K562 treated with DMSO at 1 percent for 24 hours (cell line): ENCODE measurements around the gene CDR2L. TPM values are rescaled to one million over a fixed set of nuclear protein-coding genes. Genes with fewer than 3 reads are reported as not detected.

Experiments
- total RNA-seq: library from RNA; unstranded; fragments of 300-600 nt; gene quantifications from 2 replicates; pipeline ENCODE4 v1.2.3, GENCODE V29; 2022; ENCODE audit warnings: low read depth; ENCODE audit not compliant: insufficient read depth

The CDR2L gene
- 17.4 and 19.2 TPM in 2 replicates for total RNA-seq

DNA sequence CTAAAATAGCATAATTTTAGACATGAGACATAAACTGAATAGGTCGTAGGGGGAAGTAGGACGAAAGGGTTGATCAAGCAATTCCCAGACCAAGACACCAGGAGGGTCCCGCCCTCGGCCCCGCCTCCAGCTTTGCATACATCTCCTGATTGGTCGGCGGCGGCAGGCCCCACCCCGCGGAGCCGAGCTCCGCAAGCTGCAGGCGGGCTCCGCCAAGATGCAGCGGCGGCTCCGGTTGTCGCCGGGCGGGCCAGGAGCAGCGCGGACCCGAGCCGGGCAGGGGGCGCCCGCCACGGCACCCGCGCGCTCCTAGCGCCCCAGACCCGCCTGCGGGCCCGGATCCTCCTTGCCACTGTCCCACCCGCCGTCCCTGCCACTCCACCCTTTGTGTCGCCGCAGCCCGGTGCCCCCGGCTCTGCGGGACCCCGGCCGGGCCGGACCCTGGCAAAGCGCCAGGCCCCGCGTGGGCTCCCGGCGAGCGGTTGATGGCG, at the start of gene CDR2L:
Gene CDR2L, plus strand, starts transcription at position 215 of the 491 bp plus-strand sequence. CDS start 412 bp downstream, outside the sequence.

DNA sequence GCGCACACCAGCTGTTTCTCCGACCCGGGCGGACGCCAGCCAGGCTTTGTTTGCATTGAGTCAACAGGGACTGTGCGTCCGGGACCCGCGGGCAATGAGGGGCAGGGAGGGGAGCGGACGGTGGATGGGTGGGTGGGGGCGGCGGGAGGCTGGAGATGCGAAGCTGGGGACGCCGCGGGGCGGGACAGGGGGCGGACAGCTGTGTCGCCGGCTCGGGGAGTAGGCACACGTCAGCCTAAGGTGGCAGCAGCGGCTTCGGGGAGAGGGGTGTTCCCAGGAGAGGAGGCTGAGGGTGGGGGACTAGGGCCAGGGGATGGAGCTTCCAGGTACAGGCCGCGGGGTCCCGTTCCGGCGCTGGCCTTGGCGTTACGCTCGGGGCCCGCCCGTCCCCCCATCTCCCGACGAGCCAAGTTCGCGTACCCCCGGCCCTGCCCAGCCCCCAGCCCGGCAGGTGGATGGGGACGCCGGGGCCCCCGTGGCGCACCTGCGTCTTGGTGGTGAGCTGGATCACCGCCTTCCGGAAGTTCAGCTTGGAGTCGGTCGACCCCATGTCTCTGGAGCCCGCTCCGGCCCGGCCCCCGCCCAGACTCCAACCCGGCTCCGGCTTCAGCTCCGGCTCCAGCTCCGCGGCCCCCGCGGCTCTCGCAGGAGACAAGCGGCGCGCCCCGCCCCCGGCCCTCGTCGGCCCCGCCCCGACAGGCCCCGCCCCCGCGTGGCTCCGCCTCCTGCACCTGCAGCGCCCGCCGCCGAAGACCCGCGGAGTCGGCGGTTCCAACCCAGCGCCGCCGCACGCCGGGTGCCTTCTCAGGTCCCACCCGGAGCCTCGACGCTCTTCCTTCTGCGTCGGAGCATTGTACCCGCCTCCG, 15.1 kb upstream of the CDR2L start, which contains the start of gene HID1:
Gene HID1, minus strand, starts transcription at position 653 of the 866 bp plus-strand sequence. Its CDS starts 103 bp downstream, at position 550.

DNA sequence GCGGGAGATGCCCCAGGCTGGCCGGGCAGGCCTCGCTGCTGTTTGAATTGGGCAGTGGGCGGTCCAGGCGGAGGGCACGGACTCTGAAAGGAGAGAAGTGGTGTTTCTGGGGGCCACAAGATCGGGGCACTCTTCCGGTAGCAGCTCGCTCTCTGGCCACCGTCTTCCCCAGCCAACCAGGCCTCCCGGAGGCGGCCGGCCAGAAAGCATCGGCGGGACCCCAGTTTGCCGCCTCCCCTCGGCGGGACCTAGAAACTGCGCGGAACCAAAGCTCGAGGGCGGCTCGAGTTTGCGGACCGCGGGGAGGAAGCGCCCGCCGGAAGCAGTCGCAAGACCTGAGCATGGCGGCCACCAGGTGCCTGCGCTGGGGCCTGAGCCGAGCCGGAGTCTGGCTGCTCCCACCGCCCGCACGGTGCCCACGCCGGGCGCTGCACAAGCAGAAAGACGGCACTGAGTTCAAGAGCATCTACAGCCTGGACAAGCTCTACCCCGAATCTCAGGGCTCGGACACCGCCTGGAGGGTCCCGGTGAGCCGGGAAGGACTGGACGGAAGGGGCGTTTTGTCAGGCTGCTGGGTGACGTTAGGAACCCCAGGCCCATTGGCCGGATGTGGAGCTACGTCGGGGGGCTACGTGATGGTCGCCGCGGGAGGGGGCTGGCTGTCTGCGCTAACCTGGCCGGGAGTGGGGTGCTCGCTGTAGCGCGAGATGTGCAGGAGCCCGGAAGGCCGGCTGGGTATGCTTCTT, 25.1 kb downstream of the CDR2L start, which contains the start of gene MRPL58:
Gene MRPL58, plus strand, starts transcription at position 325 of the 746 bp plus-strand sequence. Its CDS starts 17 bp downstream, at position 342.

DNA sequence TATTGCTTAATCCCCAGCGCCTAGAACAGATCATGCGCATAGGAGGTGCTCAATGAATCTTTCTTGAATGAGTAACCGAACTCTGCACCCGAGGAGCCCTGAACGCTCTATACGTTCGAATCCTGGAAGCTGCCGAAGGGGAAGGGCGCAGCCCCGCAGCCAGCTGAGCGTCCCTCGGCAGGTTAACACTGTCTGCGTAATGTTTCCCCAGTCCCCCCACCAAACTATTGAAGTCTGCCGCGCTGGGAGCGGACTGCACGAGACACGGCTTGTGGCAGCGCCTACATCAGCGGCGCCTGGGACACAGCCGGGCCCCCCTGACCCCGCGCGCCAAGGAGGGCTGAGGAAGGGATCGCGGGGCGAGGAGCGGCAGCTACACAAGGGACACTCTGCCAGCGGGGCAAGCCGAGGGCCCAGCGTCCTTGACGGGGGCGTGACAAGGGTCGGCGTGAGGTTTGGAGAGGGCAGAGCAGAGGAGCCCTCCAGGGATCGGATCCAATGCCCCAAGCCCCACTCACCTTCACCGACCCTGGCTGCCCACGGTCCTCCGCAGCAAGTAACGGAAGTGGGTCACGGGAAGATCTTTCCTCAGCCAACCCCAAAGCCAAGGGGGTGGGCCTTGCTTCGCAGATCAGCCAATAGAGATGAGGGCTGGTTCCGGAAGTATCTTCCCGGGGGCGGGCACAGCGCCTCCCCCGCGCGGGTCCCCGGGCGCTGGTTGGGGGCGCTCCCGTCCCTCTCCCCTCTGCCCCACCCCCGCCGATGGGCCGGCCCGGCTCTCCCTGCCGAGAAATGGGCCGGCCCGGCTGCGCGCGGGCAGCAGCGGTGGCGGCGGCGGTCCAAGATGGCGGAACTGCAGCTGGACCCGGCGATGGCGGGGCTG, 59.2 kb downstream of the CDR2L start, which contains the start of the genes ATP5PD and KCTD2:
Gene ATP5PD, minus strand, starts transcription at position 563 of the 883 bp plus-strand sequence. CDS start 4,319 bp downstream, outside the sequence.
Gene KCTD2, plus strand, starts transcription at position 819 of the 883 bp plus-strand sequence. Its CDS starts 26 bp downstream, at position 845.

Other genes with a start within 250 kb of the CDR2L start
- gene NHERF1, start 239.0 kb upstream of the CDR2L start, total RNA-seq, result 78.6 and 82.7 TPM in 2 replicates
- gene NAT9, start 211.3 kb upstream of the CDR2L start, total RNA-seq, result 27.3 and 36.5 TPM in 2 replicates
- gene GRIN2C, start 127.7 kb upstream of the CDR2L start, total RNA-seq, result 0.37 and 1.00 TPM in 2 replicates
- gene FDXR, start 114.6 kb upstream of the CDR2L start, total RNA-seq, result 93.4 and 101 TPM in 2 replicates
- 0.13 and 0.63 TPM in 2 replicates for gene FADS6, start 94.0 kb upstream of the CDR2L start, total RNA-seq
- gene USH1G, start 64.4 kb upstream of the CDR2L start, total RNA-seq, result 1.6 and 2.0 TPM in 2 replicates
- gene OTOP2, start 63.4 kb upstream of the CDR2L start, total RNA-seq, result 0.58 TPM in 1 of 2 replicates, not detected in the other
- gene OTOP3, start 51.7 kb upstream of the CDR2L start, total RNA-seq, result not detected in 2 replicates
- 3.9 and 4.7 TPM in 2 replicates for gene HID1, start 14.9 kb upstream of the CDR2L start, total RNA-seq
- gene MRPL58, start 25.0 kb downstream of the CDR2L start, total RNA-seq, result 55.0 and 55.8 TPM in 2 replicates
- gene ATP5PD, start 59.3 kb downstream of the CDR2L start, total RNA-seq, result 387 and 416 TPM in 2 replicates
- 32.1 and 32.5 TPM in 2 replicates for gene KCTD2, start 59.6 kb downstream of the CDR2L start, total RNA-seq
- gene SLC16A5, start 100.3 kb downstream of the CDR2L start, total RNA-seq, result 6.4 and 8.4 TPM in 2 replicates
- 36.2 and 36.6 TPM in 2 replicates for gene ARMC7, start 122.3 kb downstream of the CDR2L start, total RNA-seq
- gene NT5C, start 144.1 kb downstream of the CDR2L start, total RNA-seq, result 61.6 and 76.3 TPM in 2 replicates
- 151 and 160 TPM in 2 replicates for gene JPT1, start 166.9 kb downstream of the CDR2L start, total RNA-seq
- gene SUMO2, start 195.3 kb downstream of the CDR2L start, total RNA-seq, result 115 and 125 TPM in 2 replicates
- 63.7 and 66.0 TPM in 2 replicates for gene NUP85, start 218.0 kb downstream of the CDR2L start, total RNA-seq